ENCODE measurements around the gene CCDC159. TPM values are rescaled to one million over a fixed set of nuclear protein-coding genes. Genes with fewer than 3 reads are reported as not detected.
A peak's percentile ranks its signal among the peaks of the same experiment; 100 is the strongest.
"Not testable (repeated sequence)": the region's sequence is repeated elsewhere in the genome, so short reads cannot be mapped to it uniquely, and the experiment has no call there.

Gene CCDC159
- polyA plus RNA-seq (2012; ENCODE audit: missing spikeins), result 21.6 TPM

GRCh38 chr19:11346104-11346940 is at the start of gene CCDC159, which contains the start of gene TMEM205:
Gene CCDC159 (plus strand): TSS chr19:11346519. CDS start chr19:11346607, 88 bp downstream.
Gene TMEM205 (minus strand): TSS chr19:11346268. CDS start chr19:11345619, 649 bp downstream.
- peak; percentile 62; the same call in 1 of the 2 replicates for TF ChIP-seq POLR2A (IDR thresholded peaks at IDR 0.05; ENCODE audit: low read depth, low read length)
- no peak for TF ChIP-seq TAF1 (IDR thresholded peaks at IDR 0.05; ENCODE audit: borderline replicate concordance, low read depth, low read length)
- TF ChIP-seq POLR2AphosphoS5 (IDR thresholded peaks at IDR 0.05; ENCODE audit: low read depth, low read length), result peak; percentile 9; the same call in 1 of the 2 replicates
- DNase-seq (ENCODE audit: insufficient read length), result peak; percentile 95
- FAIRE-seq, result peak; percentile 99

GRCh38 chr19:11299946-11300810 is 46.1 kb upstream of the CCDC159 start:
- DNase-seq (ENCODE audit: insufficient read length), result no peak
- TF ChIP-seq POLR2AphosphoS5 (IDR thresholded peaks at IDR 0.05; ENCODE audit: low read depth, low read length), result no peak
- TF ChIP-seq POLR2A (IDR thresholded peaks at IDR 0.05; ENCODE audit: low read depth, low read length), result no peak
- TF ChIP-seq TAF1 (IDR thresholded peaks at IDR 0.05; ENCODE audit: borderline replicate concordance, low read depth, low read length), result no peak
- FAIRE-seq, result no peak

- DNase-seq (ENCODE audit: insufficient read length) (no peak), FAIRE-seq (no peak)
- TF ChIP-seq POLR2AphosphoS5 (IDR thresholded peaks at IDR 0.05; ENCODE audit: low read depth, low read length) (no peak), TAF1 (IDR thresholded peaks at IDR 0.05; ENCODE audit: borderline replicate concordance, low read depth, low read length) (no peak), POLR2A (IDR thresholded peaks at IDR 0.05; ENCODE audit: low read depth, low read length) (no peak)
These were observed 45.6 kb upstream of the CCDC159 start for GRCh38 chr19:11300811-11301120.

GRCh38 chr19:11304936-11305335 is 41.4 kb upstream of the CCDC159 start:
- TF ChIP-seq POLR2A (IDR thresholded peaks at IDR 0.05; ENCODE audit: low read depth, low read length) (no peak), POLR2AphosphoS5 (IDR thresholded peaks at IDR 0.05; ENCODE audit: low read depth, low read length) (no peak), TAF1 (IDR thresholded peaks at IDR 0.05; ENCODE audit: borderline replicate concordance, low read depth, low read length) (no peak)
- FAIRE-seq (no peak), DNase-seq (ENCODE audit: insufficient read length) (no peak)

- no peak for FAIRE-seq
- no peak for TF ChIP-seq POLR2A (IDR thresholded peaks at IDR 0.05; ENCODE audit: low read depth, low read length)
- no peak for TF ChIP-seq TAF1 (IDR thresholded peaks at IDR 0.05; ENCODE audit: borderline replicate concordance, low read depth, low read length)
- no peak for TF ChIP-seq POLR2AphosphoS5 (IDR thresholded peaks at IDR 0.05; ENCODE audit: low read depth, low read length)
- no peak for DNase-seq (ENCODE audit: insufficient read length)
These were observed 40.0 kb upstream of the CCDC159 start for GRCh38 chr19:11306337-11306736.

GRCh38 chr19:11320278-11320995 is 25.9 kb upstream of the CCDC159 start:
- FAIRE-seq, result not testable (repeated sequence)

GRCh38 chr19:11321191-11322126 is 24.9 kb upstream of the CCDC159 start:
- no peak for FAIRE-seq
- no peak for DNase-seq (ENCODE audit: insufficient read length)
- TF ChIP-seq POLR2AphosphoS5 (IDR thresholded peaks at IDR 0.05; ENCODE audit: low read depth, low read length), result no peak
- no peak for TF ChIP-seq TAF1 (IDR thresholded peaks at IDR 0.05; ENCODE audit: borderline replicate concordance, low read depth, low read length)
- TF ChIP-seq POLR2A (IDR thresholded peaks at IDR 0.05; ENCODE audit: low read depth, low read length), result no peak

More at GRCh38 chr19:11320278-11320995, 25.9 kb upstream of the CCDC159 start:
- not testable (repeated sequence) for DNase-seq (ENCODE audit: insufficient read length)

GRCh38 chr19:11322269-11323024 is 23.9 kb upstream of the CCDC159 start:
- DNase-seq (ENCODE audit: insufficient read length) (no peak), FAIRE-seq (no peak)
- TF ChIP-seq TAF1 (IDR thresholded peaks at IDR 0.05; ENCODE audit: borderline replicate concordance, low read depth, low read length), result no peak
- TF ChIP-seq POLR2AphosphoS5 (IDR thresholded peaks at IDR 0.05; ENCODE audit: low read depth, low read length), result no peak
- no peak for TF ChIP-seq POLR2A (IDR thresholded peaks at IDR 0.05; ENCODE audit: low read depth, low read length)

- no peak for FAIRE-seq
- no peak for DNase-seq (ENCODE audit: insufficient read length)
- TF ChIP-seq TAF1 (IDR thresholded peaks at IDR 0.05; ENCODE audit: borderline replicate concordance, low read depth, low read length), result no peak
- no peak for TF ChIP-seq POLR2A (IDR thresholded peaks at IDR 0.05; ENCODE audit: low read depth, low read length)
- no peak for TF ChIP-seq POLR2AphosphoS5 (IDR thresholded peaks at IDR 0.05; ENCODE audit: low read depth, low read length)
These were observed 22.7 kb upstream of the CCDC159 start for GRCh38 chr19:11323601-11324078.
